NB4 (cell line): Measurements from ENCODE around the gene NTRK3.

Experiments
- DNase-seq: peaks from one replicate; pipeline ENCODE4 v3.0.0; 2010; ENCODE audit warnings: low read depth
- H3K4me3 ChIP-seq: one replicate; pipeline ENCODE4 v1.5.1; 2011; ENCODE audit warnings: mild to moderate bottlenecking, low read depth, low read length, moderate library complexity
- MYC ChIP-seq: IDR thresholded peaks from 2 replicates; pipeline ENCODE4 v1.6.1; 2011; ENCODE audit warnings: low read depth, low read length
- POLR2A ChIP-seq: IDR thresholded peaks from 2 replicates; pipeline ENCODE4 v1.6.1; 2011; ENCODE audit warnings: mild to moderate bottlenecking; ENCODE audit not compliant: insufficient read length; ENCODE audit errors: extremely low read depth
- TF ChIP-seq, protein P1 (sequence below): IDR thresholded peaks from one replicate; pipeline ENCODE4 v1.5.1; 2012; ENCODE audit warnings: low read depth, low read length
- TF ChIP-seq, protein P2 (sequence below): IDR thresholded peaks from 2 replicates; pipeline ENCODE4 v1.6.1; 2011; ENCODE audit warnings: low read depth, low read length

The NTRK3 gene

DNA sequence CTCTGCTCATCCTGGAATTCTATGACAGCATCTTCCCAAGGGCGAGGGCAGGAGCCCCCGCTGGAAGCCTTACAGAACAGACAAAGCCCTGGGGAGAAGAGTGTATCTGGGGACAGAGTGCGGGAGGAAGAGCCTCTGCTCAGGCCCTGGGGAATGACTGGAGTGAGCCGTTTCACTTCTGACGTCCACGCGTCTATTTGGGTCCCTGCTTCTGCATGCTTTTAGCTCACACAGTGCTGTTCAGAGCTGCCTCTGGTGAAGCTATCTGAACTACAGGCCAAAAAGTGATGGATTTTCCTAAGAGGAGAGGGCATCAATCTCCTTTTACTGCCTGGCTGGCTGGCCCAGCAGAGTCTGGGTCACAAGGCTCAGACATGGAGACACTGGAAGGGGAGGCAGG is 311.8 kb downstream of the NTRK3 start:
- H3K4me3 ChIP-seq, result no peak overlapping the region
- TF ChIP-seq, protein P1, sequence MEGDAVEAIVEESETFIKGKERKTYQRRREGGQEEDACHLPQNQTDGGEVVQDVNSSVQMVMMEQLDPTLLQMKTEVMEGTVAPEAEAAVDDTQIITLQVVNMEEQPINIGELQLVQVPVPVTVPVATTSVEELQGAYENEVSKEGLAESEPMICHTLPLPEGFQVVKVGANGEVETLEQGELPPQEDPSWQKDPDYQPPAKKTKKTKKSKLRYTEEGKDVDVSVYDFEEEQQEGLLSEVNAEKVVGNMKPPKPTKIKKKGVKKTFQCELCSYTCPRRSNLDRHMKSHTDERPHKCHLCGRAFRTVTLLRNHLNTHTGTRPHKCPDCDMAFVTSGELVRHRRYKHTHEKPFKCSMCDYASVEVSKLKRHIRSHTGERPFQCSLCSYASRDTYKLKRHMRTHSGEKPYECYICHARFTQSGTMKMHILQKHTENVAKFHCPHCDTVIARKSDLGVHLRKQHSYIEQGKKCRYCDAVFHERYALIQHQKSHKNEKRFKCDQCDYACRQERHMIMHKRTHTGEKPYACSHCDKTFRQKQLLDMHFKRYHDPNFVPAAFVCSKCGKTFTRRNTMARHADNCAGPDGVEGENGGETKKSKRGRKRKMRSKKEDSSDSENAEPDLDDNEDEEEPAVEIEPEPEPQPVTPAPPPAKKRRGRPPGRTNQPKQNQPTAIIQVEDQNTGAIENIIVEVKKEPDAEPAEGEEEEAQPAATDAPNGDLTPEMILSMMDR, result no peak
- no peak for TF ChIP-seq POLR2A
- DNase-seq, result no peak

DNA sequence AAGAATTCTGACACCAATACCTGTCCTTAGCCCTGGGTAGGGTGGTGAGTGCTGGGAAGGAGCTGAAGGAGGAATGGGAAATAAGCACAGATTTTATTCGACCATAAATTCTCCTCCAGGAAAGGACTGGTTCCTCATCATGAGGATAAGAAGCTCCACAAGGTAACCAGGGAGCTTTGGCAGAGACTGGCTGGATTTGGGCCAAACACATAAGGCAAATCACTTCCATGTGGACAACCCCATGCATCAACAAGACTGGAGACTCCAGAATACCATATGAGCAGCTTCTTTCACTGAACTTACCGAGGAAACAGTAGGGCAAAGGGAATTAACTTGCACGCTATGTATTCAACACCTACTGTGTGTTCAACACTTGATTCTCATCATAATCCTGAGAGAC is 312.5 kb downstream of the NTRK3 start:
- DNase-seq, result no peak
- TF ChIP-seq, protein P2, sequence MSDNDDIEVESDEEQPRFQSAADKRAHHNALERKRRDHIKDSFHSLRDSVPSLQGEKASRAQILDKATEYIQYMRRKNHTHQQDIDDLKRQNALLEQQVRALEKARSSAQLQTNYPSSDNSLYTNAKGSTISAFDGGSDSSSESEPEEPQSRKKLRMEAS, result no peak
- TF ChIP-seq MYC (no peak), POLR2A (no peak)
- TF ChIP-seq, protein P1, result no peak

DNA sequence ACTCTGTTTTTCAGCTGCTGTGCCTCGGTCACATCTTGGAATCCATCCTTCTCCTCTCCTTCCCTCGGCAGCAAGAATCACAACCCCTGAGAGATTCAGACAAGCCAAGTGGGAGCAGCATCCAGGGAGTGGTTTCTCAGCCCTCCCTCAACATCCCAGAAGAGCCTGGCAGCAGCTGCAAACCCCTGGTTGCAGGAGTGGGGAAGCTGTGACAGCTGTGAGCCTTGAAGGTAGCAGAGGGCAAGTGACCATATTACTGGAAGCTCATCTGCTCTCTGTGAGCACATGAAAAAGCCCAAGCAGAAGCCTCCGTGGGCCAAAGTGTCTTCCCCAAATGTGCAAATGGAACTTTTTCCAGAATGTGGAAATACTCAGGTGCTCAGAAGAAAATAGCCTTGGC is 312.9 kb downstream of the NTRK3 start:
- TF ChIP-seq POLR2A, result no peak
- TF ChIP-seq, protein P1, result no peak
- TF ChIP-seq, protein P2, result no peak
- TF ChIP-seq MYC, result no peak
- DNase-seq, result no peak
- H3K4me3 ChIP-seq, result no peak overlapping the region

More for the DNA sequence above, 312.5 kb downstream of the NTRK3 start:
- H3K4me3 ChIP-seq, result no peak overlapping the region

DNA sequence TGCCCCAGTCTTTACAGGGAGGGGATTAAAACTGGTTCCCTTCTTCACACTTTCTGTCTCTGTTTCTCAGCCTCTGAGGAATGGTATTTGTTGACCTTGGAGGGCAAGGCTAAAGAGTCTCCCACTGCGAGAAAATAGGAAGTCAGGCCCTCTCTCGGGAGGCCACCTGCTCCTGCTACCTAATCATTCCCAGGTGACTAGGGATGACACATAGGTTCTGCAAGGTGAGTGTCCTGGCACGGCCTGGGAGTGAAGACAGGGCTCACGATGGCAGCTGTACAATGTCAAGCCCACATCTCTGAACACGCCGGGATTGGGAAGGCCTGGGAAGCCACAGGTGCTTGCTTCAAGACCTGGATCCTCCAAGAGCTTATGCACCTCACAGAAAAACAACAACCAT is 314.2 kb downstream of the NTRK3 start:
- TF ChIP-seq, protein P1, result no peak
- no peak for TF ChIP-seq MYC
- TF ChIP-seq, protein P2, result no peak
- no peak for TF ChIP-seq POLR2A

DNA sequence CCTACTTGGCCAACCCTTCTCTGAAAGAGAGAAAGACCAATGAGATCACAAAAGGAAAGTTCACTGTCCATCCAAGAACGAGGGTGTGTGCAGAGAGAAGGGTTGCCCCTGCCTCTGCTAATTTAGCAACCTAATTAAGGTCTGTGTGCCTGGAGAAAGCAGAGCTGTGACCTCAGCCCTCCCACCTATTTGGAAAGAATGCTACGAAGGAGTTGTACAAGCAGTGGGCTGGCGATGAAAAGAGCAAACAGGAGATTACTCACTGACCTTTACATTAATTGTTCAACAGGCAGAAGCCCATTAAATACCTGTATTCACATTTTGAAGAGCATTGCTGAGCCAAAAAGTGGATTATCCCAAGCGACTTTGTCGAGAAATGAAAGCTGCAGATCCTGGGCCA is 314.9 kb downstream of the NTRK3 start:
- no peak overlapping the region for H3K4me3 ChIP-seq
- TF ChIP-seq, protein P2, result no peak
- TF ChIP-seq, protein P1, result no peak
- no peak for TF ChIP-seq POLR2A
- no peak for TF ChIP-seq MYC
- DNase-seq, result no peak

More for the DNA sequence above, 314.2 kb downstream of the NTRK3 start:
- no peak overlapping the region for H3K4me3 ChIP-seq
- no peak for DNase-seq

DNA sequence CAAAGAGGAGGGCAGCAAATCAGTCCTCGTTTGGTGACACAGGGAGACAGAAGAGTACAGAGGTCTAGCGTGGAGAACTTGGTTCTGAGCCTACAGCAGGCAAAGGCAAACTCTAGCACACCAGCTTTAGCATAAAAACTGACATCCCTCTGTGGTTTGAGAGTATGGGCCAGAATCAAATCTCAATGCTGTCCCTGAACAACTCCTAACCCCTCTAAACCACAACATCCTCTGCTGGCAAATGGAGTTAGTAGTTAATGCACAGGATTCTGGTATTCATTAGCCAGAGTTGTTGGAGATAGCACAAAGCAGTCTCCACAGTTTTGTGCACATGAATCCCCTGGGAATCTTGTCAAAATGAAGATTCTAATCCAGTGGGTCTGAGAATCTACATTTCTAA is 315.8 kb downstream of the NTRK3 start:
- no peak overlapping the region for H3K4me3 ChIP-seq
- no peak for TF ChIP-seq POLR2A
- TF ChIP-seq MYC, result no peak
- TF ChIP-seq, protein P1, result no peak
- TF ChIP-seq, protein P2, result no peak
- no peak for DNase-seq
